Activated gamma-delta T cell (primary cell): Measurements from ENCODE around the gene NXT1.
A peak's percentile ranks its signal among the peaks of the same experiment; 100 is the strongest.

Experiments used
- DNase-seq: peaks from one replicate; lab custom pipeline; 2025; lab: John Stamatoyannopoulos, UW

NXT1 gene

DNA sequence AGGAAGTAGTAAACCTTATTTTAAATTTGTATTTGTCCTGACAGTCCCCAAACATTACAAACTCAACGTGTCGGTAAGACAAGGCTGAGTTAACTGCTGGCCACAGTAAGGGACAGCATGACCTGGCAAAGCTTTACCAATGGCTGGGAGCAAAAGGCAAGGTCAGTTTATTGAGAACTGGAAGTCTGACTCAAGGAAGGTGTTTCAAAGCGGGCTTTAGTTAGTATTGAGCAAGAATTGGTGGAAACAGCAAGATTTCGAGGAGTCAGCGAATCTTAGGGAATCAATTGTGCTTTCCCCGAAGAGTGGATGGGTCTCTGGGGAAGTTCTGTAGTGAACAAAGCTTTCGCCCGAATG lies 10.5 kb downstream of the NXT1 start:
- DNase-seq = no peak

DNA sequence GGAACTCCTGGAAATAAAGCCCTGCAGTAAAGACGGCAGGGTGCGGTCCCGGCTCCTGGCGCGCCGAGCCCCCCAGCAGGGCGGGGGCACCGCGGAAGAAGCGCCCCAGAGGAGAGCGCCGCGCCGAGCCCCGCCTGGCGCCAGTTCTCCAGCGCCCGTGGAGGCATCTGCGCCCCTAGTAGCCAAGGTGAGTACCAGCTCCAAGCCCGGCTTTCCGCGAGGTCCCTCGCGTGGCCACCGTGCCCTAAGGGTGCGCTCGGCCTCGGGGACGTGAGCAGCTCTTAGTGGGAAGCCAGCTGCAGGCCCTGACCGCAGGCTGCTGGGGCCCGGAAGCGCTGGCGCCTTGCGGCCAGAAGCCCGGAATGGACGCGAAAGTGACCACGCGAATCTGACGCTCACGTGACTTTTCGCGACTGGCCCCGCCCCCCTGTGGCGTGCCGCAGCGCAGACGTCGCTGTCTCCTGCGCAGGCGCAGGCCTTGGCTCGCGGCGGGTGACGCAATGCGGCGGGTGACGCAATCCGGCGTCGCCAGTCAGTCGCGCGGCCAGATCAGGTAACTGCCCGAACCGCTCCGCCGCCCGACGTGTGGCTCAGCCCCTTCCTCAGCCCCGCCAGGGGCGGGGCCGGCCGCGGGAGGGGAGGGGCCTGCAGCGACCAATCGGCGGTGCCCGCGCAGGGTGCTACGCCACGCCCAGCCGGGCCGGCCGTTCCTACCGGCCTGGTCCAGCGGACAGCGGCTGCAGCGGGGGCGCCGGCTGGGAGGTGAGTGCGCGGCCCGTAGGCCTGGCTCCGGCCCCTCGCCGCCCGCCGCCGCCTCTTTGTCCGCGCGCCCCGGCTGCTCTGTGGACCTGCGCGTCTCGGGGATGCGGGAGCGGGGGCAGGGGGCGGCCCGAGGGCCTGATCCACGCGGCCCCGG lies 11.1 kb downstream of the NXT1 start, which contains the start of gene GZF1:
Gene GZF1, plus strand, starts transcription at position 707 of the 916 bp plus-strand sequence. CDS start 2,202 bp downstream, outside the sequence.
- DNase-seq = peak; percentile 99

DNA sequence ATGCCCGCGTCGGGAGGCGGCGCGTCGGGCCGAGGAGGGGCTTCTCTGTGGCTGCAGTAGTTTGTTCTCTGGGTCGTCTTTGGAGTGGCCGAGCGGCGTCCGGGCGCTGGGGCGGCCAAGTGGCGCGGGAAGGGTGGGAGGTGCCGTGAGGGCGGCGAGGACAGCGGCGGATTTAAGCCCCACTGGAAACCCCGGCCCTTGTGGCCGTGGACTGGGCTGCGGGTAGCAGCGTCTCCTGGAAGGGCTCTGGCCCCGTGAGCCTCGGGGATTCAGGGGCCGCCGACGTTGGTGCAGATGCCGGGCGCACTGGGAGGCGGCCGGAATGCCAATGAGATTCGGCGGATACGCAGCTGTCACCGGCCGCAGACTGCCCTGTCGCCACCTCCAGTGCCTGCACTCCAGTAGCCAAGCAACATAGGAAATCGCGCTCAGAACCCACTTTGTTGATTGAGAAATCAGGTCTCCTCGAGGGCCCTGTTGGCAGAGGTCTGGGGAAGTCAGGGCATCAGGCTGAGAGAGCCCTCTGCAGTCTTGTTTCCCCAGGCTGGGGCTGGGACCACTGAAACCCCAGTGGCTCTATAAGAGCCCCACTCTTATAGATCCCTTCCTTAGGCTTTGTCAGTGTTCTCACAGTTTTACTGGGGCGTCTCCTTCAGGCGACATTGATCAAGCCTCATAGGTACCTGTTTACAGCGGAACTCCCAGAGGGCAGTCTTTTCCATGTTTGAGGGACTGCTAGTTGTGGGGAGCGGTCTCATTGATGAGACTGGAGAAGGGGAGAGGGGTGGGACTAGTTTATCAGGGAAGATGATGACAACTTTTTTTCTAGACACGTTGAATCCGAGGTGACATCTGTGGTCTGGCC lies 12.0 kb downstream of the NXT1 start:
- peak; percentile 53 for DNase-seq

DNA sequence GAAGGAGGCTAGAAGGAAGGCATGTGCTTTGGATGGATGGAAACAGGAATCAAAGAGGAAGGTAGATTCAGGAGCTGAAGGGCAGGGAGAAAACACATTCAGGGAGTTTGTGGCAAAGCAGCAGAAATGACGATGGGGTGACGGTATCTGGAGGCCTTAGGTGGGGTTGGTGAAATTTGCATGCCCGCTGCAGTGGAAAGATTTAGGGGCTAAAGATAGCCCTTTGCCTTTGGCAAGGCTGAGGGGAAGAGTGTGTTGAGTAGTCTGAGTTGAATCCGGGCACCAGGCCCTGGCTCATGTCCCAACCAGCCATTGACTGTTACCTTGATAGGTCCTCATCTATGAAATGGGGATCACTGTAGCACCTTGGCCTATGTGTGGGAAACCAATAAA lies 12.7 kb downstream of the NXT1 start:
- no peak for DNase-seq

DNA sequence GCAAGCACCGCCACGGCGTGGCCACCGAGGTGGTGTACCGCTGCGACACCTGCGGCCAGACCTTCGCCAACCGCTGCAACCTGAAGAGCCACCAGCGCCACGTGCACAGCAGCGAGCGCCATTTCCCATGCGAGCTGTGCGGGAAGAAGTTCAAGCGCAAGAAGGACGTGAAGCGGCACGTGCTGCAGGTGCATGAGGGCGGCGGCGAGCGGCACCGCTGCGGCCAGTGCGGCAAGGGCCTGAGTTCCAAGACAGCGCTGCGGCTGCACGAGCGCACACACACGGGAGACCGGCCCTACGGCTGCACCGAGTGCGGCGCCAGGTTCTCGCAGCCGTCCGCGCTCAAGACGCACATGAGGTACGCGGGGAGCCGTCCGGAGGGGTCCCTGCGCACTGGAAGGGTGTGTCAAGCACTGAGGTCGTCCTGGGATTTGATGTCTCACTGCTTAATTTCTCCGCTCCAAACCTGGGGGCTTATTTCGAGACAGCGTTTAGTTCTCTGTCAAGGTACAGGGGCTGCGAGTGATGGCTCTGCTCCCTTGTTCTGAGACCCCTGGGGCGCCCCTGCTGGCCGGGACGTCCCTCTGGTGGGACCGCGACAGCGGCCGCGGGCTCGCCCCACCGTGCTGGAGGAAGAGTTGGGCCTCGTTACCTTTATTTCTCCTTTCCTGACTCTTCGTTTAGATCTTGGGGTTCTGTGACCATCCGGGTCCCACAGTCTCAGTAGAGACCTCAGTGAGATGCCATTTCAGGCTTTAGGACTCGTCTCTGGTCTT lies 15.0 kb downstream of the NXT1 start:
- DNase-seq = no peak

DNA sequence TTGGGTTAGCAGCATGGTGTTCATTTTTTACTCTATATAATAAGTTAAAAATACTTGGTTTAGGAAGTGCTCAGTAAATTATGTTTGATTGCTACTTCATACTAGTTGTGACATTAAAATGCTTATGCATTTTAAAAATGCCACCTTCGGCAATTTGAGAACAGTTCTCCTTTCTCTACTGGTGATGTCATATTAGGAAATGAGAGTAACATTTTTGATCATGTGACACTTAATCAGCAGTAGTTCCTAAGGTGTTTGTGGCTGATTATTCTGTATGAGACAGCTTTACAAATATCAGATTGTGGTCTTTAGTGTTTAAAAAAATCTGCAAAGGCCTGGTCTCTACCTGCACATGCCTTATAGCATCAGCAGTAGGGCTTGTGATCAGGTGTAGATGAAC lies 15.8 kb downstream of the NXT1 start:
- DNase-seq = no peak

DNA sequence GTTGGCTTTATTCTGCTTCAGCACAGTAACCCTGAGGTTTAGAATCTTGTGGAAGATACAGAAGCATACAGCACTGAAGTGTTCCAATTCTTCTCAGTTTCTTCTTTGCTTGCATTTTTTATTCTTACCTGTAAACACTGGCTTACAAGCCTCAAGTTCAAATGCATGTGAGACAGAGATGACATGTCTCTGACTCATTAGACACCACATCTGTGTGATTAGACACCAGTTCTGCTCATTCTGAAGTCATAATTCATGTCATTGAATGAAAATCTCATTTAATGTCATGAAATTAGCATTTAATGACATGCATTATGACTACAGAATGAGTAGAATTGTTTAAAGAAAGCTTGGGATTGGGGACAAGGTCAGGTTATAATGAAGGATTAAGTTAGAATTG lies 17.2 kb downstream of the NXT1 start:
- no peak for DNase-seq

DNA sequence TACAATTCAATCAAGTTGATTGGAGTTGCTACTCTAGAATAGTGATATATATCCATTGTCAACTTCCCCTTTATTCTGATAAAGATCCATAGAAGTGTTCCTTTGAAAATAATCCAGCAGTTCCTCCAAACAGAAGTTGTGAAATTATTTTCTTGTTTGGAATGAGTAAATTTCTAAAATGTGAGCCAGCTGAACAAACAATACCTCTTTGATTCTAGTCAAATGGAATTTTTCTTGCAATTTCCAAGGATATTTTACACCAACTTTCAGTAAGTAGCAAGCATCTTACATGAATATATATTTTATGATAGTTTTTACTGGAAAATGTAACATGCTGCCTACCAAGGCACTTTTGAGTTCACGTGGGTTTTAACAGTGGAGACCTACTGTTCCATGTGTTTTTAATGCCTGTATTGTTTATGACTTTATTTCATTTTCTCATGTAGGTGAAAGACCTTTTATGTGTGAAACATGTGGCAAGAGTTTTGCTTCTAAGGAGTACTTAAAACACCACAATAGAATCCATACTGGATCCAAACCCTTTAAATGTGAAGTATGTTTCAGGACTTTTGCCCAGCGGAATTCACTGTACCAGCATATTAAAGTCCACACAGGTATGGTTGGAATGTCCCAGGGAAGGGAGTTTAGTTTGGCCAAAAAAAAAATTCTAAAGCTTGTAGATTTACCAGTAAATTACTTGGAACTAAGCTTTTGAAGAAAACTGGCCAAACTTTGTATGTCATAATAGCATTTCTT lies 17.9 kb downstream of the NXT1 start:
- no peak for DNase-seq

DNA sequence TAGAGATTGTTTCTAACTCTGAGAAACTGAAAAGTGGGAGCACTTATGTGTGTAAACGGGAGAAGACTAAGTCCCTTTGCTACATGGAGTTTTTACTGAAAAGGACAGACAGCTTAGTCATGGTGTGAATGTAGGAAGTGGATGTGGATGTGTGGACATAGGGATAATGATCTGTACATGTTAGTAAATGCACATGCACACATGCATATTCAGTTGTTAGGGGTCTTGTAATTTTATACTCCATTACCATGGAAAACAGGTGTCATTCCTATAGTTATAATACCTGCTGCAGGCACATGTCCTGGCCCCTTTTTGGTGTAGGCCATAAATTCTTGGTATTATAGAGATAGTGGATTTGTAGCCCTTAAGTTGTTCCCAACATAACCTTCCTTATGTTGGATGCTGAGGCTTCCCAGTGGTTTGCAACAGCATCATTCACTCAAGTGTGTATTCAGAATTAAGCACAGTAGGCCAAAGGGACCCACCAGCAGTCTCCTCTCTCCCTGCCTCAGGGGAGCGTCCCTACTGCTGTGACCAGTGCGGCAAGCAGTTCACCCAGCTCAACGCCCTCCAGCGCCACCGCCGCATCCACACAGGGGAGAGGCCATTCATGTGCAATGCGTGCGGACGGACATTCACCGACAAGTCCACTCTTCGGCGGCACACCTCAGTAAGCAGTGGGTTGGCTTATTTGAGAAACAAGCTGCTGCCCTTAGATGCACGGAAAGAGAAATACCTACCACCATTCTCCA lies 18.7 kb downstream of the NXT1 start:
- no peak for DNase-seq

DNA sequence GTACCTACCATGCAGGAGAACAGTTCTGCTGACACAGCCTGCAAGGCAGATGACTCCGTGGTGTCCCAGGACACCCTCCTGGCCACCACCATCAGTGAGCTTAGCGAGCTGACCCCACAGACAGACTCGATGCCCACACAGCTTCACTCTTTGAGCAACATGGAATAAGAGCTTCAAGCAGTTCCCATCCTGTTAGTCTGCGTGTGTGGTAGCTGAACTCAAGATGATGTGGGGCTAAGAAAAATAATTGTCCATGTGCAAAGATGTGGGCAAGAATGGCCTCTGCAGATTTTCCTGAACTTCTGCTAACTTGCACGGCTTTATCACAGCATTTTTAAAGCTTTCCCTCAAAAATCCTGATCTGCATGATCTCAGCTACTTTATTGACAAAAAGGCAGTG lies 19.7 kb downstream of the NXT1 start:
- DNase-seq = no peak

DNA sequence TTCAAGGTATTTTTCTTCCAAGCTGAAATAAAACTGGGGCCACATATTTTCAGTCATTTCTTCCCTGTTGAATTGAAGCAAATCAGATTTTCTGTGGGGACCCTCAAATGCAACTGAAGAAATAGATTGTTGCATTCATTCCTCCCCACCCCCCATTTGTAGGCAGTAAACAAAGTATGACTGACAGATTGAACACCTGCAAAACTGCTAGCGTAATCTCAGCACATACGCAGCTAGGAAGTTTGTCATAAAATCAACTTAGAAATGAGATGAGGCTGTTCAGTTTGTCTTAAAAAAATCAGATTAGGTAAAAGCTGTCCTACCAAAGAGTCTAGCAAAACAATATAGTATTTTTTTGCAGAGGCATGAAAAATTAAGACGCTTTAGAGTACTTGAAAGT lies 20.3 kb downstream of the NXT1 start:
- no peak for DNase-seq

DNA sequence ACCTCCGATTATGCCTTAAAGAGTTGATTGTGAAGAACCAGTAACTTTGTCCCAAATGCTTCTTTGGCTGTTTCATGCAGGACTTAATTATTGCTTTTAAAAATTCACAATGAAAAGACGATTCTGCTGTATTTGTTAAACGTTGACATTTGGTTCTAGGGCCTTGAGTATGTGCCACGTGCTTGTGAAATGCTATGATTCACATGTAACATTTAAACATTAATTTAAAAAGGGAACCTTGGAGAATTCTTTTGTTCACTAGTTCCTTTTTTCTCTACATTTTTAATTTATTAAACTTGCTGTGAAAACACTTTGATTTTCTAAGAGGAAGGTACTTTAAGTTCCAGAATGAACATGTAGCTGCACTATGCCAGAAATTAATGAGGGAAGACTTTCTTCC lies 20.9 kb downstream of the NXT1 start:
- DNase-seq = no peak

DNA sequence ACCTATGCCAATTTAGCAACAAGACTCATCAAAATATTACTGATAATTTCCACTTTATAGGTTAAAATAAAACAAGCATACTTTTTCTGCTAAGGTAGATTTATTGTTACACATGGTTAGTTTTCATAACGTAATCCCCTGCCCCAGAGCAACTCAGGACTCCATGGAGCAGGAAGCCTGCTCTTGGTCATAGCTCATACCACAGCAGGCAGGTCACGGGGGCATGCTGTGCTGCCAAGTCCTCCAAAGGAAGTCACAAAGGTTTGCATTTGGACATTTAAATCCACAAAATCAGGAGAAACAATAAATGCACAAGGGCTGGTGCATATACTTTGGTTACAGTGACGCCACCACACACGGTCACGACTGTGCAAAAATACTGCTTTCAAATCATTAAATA lies 23.9 kb downstream of the NXT1 start:
- no peak for DNase-seq

DNA sequence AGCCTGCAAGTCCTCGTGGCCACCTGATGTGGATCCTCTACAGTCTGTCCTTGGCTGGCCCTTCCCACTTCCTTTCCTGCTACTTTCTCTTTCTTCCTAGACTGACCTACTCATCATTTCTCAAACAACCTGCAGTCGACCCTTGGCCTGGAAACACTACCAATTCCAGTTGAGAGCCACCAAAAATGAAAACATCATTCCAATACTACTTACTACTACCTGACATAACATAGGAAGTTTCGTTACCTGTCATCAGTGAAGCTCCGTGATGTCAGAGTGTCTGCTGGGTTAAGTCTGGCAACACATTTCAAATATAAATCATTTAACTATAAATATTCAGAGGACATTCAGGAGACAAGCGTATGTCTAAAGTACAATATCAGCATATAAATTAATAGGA lies 25.2 kb downstream of the NXT1 start:
- no peak for DNase-seq

DNA sequence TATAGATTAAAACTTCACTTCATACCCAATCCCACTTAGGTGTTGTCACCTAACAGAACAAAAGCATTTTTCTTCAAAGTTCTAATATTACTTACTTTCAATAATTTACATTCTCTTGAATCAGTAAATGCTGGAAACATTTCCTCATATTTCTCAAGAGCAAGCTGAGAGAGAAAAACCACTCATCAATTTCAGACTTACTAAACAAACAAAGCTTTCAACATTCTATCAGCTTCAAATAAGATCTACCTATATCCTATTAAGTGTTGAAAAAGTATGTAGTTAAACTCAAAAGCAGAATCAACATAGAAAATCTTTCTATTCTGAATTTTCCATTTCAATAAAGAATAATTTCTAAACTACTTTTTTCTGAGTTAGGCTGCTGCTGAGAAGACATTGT lies 29.2 kb downstream of the NXT1 start:
- no peak for DNase-seq

DNA sequence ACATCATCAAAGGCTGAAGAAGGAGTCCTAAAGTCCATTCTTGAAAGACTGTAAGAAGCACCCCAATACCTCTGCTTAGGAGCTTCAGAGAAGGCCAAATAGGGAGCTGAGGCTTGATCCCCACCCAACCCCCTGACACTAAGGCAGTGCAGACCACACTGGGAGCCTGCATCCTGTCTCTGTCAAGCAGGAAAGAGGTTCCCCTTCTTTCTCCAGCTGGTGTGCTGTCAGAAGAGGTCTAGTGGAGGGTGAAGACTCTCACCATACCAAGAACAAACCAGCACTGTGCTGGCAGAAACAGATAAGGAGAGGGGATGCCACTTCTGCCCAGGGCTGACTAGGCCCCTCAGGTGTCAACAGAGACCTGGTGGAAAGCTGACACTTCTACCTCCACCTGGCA lies 31.3 kb downstream of the NXT1 start:
- DNase-seq = no peak

DNA sequence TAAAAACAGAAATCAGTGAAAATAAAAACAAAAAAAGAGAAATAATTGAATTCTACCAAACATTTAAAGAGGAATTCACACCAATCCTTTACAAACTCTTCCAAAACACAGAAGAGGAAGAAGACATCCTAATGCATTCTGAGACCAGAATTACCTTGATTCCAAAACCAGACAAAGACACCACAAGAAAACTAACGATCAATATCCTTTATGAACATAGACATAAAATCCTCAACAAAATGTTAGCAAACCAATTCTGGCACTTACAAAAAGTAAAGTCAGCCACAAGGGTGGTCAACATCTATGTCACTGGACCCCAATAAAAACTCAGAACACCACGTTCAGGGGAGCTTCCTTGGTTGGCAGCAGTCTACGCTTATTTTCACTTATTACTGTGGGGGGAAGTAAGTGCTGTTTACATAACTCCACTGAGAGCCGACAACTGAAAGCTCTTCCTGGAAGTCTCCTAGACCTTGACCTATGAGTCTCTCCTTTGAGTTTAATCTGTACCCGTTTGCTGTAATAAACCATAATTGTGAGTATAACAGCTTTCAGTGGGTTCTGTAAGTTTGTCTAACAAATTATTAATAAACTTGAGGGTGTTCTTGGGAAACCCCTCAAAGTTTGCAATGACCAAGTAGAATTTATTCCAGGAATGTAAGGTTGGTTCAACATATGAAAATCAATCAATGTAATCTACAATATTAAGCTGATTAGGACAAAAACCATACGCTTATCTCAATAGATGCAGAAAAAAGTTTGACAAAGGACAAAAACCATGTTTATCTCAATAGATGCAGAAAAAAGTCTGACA lies 35.9 kb downstream of the NXT1 start:
- DNase-seq = no peak

DNA sequence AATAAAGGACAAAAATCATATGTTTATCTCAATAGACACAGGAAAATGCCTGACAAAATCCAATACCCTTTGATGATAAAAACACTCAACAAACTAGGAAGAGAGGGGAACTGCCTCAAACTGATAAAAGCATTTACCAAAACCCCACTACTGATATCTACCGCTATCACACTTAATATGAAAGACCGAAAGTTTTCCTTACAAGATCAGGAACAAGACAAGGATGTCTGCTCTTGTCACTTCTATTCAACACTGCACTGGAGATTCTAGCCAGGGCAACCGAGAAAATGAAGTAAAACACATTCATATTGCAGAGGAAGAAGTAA lies 36.5 kb downstream of the NXT1 start:
- no peak for DNase-seq

DNA sequence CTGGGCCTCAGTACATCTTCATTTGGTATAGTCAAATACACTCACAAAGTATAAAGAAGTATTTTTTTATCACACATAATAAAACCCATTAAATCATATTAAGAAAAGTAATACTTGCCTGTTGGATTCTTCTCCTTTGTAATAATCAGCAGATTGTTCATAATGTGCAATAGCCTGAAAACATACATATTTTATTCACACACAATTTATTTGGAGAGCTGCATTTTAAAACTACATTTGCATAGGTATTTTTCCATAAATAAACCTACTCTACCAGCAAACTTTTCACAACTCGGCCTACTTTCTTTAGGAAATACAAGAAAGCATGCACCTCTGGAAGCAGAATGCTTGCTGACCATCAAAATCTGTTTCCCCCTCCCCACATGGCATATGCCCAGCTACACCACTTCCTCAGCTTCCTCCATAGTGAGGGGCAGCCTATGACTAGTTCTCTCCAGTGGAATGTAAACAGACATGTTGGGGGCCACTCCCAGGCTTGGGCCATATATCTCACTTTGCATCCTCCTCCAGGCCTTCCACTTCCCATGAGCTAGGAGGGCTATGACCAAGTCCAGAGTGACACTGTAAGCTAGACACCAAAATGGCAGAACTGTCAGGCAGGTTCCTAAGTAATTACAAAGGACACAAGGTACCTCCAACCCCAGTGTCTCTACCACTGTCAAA lies 39.6 kb downstream of the NXT1 start:
- DNase-seq = no peak
